Effector CD8-positive, alpha-beta T cell (primary cell): Measurements from ENCODE around the gene CDK5RAP1.
"Not testable (repeated sequence)": the region's sequence is repeated elsewhere in the genome, so short reads cannot be mapped to it uniquely, and the experiment has no call there.

Experiments
- DNase-seq: peaks from one replicate; lab custom pipeline; 2025; lab: John Stamatoyannopoulos, UW

Gene CDK5RAP1

GRCh38 chr20:33419140-33419974 is 18.0 kb upstream of the CDK5RAP1 start:
- no peak for DNase-seq

- DNase-seq: no peak
Measured at GRCh38 chr20:33418033-33418432, 16.7 kb upstream of the CDK5RAP1 start.

GRCh38 chr20:33415948-33416347 is 14.6 kb upstream of the CDK5RAP1 start:
- no peak for DNase-seq

GRCh38 chr20:33412484-33412838 is 11.1 kb upstream of the CDK5RAP1 start:
- DNase-seq: no peak

- no peak for DNase-seq
Measured at GRCh38 chr20:33411711-33412483, 10.6 kb upstream of the CDK5RAP1 start.

GRCh38 chr20:33411242-33411641 is 9.9 kb upstream of the CDK5RAP1 start:
- DNase-seq: no peak

GRCh38 chr20:33410081-33410742 is 8.9 kb upstream of the CDK5RAP1 start:
- DNase-seq: no peak

- DNase-seq: no peak
Measured at GRCh38 chr20:33408716-33409654, 7.7 kb upstream of the CDK5RAP1 start.

- DNase-seq: no peak
Measured at GRCh38 chr20:33408313-33408712, 7.0 kb upstream of the CDK5RAP1 start.

GRCh38 chr20:33407796-33408195 is 6.5 kb upstream of the CDK5RAP1 start:
- DNase-seq: no peak

GRCh38 chr20:33407251-33407650 is 5.9 kb upstream of the CDK5RAP1 start:
- no peak for DNase-seq

- DNase-seq: no peak
Measured at GRCh38 chr20:33404281-33404680, 3.0 kb upstream of the CDK5RAP1 start.

GRCh38 chr20:33401921-33402369 is 626 bp upstream of the CDK5RAP1 start:
- no peak for DNase-seq

- DNase-seq: no peak
Measured at GRCh38 chr20:33400812-33401183, 521 bp downstream of the CDK5RAP1 start.

GRCh38 chr20:33399924-33400323 is 1.4 kb downstream of the CDK5RAP1 start:
- DNase-seq: no peak

- DNase-seq: no peak
Measured at GRCh38 chr20:33394718-33395117, 6.6 kb downstream of the CDK5RAP1 start.

- DNase-seq: no peak
Measured at GRCh38 chr20:33393609-33394008, 7.7 kb downstream of the CDK5RAP1 start.

- no peak for DNase-seq
Measured at GRCh38 chr20:33391722-33392415, 9.4 kb downstream of the CDK5RAP1 start.

- DNase-seq: not testable (repeated sequence)
Measured at GRCh38 chr20:33389326-33389725, 12.0 kb downstream of the CDK5RAP1 start.

GRCh38 chr20:33388268-33388667 is 13.1 kb downstream of the CDK5RAP1 start:
- DNase-seq: no peak

GRCh38 chr20:33387177-33387576 is 14.1 kb downstream of the CDK5RAP1 start:
- DNase-seq: no peak
